GM19099 (cell line): ENCODE results near the gene TEX52.

Experiments used
- POLR2A ChIP-seq: IDR thresholded peaks from 3 replicates; pipeline ENCODE4 v1.6.1; 2011; ENCODE audit warnings: low read depth; ENCODE audit not compliant: insufficient read length; ENCODE audit errors: extremely low read depth

TEX52 gene

GRCh38 chr12:2877953-2878732 lies 21.3 kb upstream of the TEX52 start:
- TF ChIP-seq POLR2A, result no peak

DNA sequence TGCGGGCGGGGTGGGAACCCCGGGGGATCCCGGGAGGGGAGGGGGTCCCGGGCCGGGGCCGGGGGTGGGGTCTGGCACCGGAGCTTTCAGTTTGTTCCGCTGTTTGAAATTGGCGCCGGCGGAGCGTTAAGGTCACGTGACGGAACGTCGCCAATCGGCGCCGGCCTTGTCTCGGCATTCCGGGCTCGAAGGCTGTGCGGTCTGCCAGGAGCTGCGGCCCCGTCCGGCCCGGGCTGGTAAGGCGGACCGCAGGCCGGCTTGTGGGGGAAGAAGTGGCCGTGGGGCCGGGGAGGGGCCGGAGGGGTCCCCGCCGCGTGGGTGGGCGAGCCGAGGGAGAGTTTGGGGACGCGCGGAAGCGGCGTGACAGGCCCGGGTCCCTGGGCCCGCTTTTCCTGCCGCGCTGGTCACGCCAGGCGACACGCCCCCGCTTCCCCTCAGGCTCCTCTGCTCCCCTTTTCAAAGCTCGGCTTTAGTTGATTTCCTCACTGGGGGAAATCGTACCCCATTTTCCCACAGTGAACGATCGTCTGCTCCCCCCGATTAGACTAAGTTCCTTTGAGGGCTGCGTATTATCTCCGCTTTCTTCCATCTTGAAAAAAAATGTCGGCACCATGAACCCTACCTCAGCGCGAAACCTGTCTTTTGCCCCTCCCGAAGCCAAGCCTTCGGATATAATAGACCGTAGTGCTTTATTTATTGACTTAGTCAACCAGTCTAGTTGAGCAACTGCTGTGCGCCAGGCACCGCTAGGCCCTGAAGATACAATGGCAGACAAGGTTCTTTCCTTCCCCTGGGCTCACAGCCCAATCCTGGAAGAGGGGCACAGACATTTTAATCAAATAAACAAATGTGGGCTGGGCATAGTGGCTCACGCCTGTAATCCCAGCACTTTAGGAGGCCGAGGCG lies 20.5 kb upstream of the TEX52 start, which contains the start of the genes FOXM1 and RHNO1:
Gene FOXM1 (minus strand): TSS at position 128 of the 906 bp plus-strand sequence. CDS start 2,696 bp downstream, outside the sequence.
Gene RHNO1 (plus strand): TSS at position 177 of the 906 bp plus-strand sequence. CDS start 8,144 bp downstream, outside the sequence.
- TF ChIP-seq POLR2A, result peak; percentile 85

GRCh38 chr12:2876431-2877046 lies 19.7 kb upstream of the TEX52 start:
- TF ChIP-seq POLR2A, result no peak

DNA sequence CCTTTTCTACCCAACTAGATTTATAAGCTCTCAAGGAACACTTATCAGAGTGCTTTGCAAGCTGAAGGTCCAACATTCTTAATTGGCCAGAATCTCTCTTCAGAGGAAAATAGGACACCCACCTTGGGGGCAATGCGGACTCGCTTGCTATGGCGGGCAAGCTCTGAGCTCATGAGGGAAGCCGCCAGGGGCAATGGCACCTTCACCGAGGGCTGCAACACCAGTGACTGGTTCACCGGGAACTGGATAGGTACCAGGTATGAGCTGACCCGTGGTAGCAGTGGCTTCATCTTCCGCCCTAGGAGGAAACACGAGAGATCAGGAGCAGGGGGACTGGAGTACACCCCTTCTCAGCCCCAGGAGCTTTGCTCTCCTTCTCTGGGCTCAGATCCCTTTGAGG lies 7.4 kb upstream of the TEX52 start:
- TF ChIP-seq POLR2A, result no peak

- TF ChIP-seq POLR2A, result no peak
Measured at GRCh38 chr12:2862876-2863275, 6.0 kb upstream of the TEX52 start.

DNA sequence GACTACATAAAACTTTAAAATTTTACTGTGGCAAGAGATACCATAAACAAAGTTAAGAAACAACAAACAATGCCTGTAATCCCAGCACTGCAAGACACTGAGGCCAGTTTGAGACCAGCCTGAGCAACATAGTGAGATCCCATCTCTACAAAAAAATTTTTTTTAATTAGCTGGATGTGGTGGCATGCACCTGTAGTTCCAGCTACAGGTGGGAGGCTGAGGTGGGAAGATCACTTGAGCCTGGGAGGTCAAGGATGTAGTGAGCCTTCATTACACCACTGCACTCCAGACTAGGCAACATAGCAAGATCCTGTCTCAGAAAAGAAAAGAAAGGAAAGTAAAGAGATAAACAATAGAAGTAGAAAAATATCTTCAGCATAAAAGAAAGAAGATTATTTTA lies 3.3 kb upstream of the TEX52 start:
- no peak for TF ChIP-seq POLR2A

DNA sequence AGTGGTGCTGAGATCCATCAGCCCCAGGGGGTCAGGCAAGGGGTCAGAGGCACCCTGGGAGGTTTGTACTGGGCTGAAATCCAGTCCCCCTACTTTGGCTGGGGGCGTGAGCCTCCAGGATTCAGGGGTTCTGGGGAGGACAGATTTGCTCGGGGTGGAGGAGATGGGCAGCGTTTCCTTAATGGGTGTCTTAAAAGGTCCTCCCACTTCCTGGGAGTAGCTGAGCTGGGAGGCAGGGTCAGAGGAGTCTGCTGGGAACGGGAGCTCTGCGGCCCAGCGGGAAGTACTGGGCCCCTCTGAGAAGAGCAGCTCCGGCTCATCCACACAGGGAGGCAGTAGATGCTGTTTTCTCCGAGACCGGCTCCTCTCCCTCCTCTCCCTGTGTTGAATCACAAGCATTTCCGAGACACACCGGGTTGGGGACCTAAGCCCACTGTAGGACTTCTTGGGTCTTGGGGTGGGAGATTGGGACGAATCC lies 2.1 kb upstream of the TEX52 start:
- TF ChIP-seq POLR2A, result no peak

DNA sequence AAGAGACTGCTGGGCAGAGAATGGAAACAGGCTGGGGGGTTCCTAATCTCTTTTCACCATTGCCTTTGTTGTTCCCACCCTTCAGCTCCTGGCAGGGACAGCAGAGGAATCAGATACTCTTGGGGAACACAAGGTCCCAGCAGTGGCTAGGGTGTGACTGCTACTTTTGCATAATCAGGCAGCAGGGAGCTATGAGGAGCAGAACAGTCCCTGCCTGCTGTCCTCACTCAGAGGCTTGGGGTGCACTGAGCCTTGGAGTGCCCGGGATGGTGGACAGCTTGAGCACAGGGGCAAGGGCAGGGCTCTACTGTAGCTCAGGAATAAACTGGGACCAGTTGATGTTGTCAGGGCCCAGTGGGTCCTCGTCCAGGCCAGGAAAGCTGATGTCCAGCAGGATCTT lies 1.5 kb upstream of the TEX52 start:
- no peak for TF ChIP-seq POLR2A

GRCh38 chr12:2857576-2857975 lies 737 bp upstream of the TEX52 start:
- no peak for TF ChIP-seq POLR2A

GRCh38 chr12:2856051-2856450 lies 788 bp downstream of the TEX52 start:
- TF ChIP-seq POLR2A, result no peak

- TF ChIP-seq POLR2A, result no peak
Measured at GRCh38 chr12:2855546-2855945, 1.3 kb downstream of the TEX52 start.

- no peak for TF ChIP-seq POLR2A
Measured at GRCh38 chr12:2854669-2855453, 2.0 kb downstream of the TEX52 start.

DNA sequence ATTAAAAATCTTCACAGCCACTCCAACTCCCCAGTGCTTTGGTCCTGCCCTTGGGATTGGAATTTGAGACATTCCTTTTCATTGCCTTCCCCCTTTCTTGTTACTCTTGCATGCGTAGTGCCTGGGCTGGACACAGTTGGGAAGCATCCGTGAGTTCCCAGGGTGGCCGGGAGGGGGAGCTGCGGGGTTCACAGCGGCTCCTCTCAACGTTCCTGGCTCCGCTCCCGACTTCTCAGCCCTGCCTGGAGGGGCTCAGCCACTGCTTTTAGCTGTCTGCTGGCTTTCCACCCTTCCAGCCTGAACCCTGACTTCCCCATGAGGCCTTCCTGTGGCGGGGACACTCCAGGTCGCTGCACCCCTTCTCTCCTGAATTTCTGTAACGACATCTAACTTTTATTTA lies 3.2 kb downstream of the TEX52 start:
- no peak for TF ChIP-seq POLR2A

- TF ChIP-seq POLR2A, result no peak
Measured at GRCh38 chr12:2851931-2852330, 4.9 kb downstream of the TEX52 start.
